SH-SY5Y (cell line): ENCODE results near the gene TSPAN15.

ENCODE experiments used
- GATA2 ChIP-seq: IDR thresholded peaks from 2 replicates; pipeline ENCODE4 v1.6.1; 2011; ENCODE audit warnings: mild to moderate bottlenecking, low read depth, low read length
- GATA3 ChIP-seq: IDR thresholded peaks from 2 replicates; pipeline ENCODE4 v1.6.1; 2011; ENCODE audit warnings: low read depth, mild to moderate bottlenecking, low read length, moderate library complexity

TSPAN15 gene

GRCh38 chr10:69537449-69537848, 86.2 kb downstream of the TSPAN15 start:
- TF ChIP-seq GATA3 (no peak), GATA2 (no peak)

GRCh38 chr10:69538461-69538860, 87.2 kb downstream of the TSPAN15 start:
- no peak for TF ChIP-seq GATA3
- TF ChIP-seq GATA2 = no peak

GRCh38 chr10:69541463-69541862, 90.2 kb downstream of the TSPAN15 start:
- TF ChIP-seq GATA3 (no peak), GATA2 (no peak)

GRCh38 chr10:69549959-69550358, 98.7 kb downstream of the TSPAN15 start:
- TF ChIP-seq GATA2 (no peak), GATA3 (no peak)

GRCh38 chr10:69552268-69552667, 101.0 kb downstream of the TSPAN15 start:
- TF ChIP-seq GATA2 = no peak
- no peak for TF ChIP-seq GATA3

- TF ChIP-seq GATA2 (no peak), GATA3 (no peak)
These were observed 102.1 kb downstream of the TSPAN15 start for GRCh38 chr10:69553328-69553727.

GRCh38 chr10:69554611-69555010, 103.3 kb downstream of the TSPAN15 start:
- TF ChIP-seq GATA2 (no peak), GATA3 (no peak)
